K562 (cell line): ENCODE data around the gene PADI4.

Source experiments
- BDP1 ChIP-seq: IDR thresholded peaks from 3 replicates; pipeline ENCODE4 v1.6.1; 2011; ENCODE audit not compliant: insufficient read length, insufficient read depth
- ESRRB ChIP-seq: fragments of 250-450 bp; sonication (Bioruptor Pico); IDR thresholded peaks from 2 replicates; pipeline ENCODE4 v1.5.0; 2020; ENCODE audit warnings: mild to moderate bottlenecking, moderate library complexity, borderline replicate concordance
- KLF16 ChIP-seq: IDR thresholded peaks from 2 replicates; pipeline ENCODE4 v1.6.1; 2016; ENCODE audit warnings: antibody characterized with exemption
- MLLT1 ChIP-seq, 2 experiments: fragments of 450-650 bp; IDR thresholded peaks; 2 replicates each; pipeline ENCODE4 v1.6.1; 2016
- NFIC ChIP-seq: fragments of 450-650 bp; IDR thresholded peaks from 2 replicates; pipeline ENCODE4 v1.6.1; 2017; ENCODE audit warnings: mild to moderate bottlenecking, inconsistent platforms
- POLR2A ChIP-seq: fragments of 450-650 bp; conservative IDR thresholded peaks from 2 replicates; pipeline ENCODE4 v1.6.1; 2016
- SIN3A ChIP-seq, 2 experiments: fragments of 150-350 bp in 1 of 2; IDR thresholded peaks; 2 replicates each; pipeline ENCODE4 v1.6.1; 2011 to 2016; ENCODE audit warnings: borderline replicate concordance in 2 of 2, low read depth in 2 of 2, low read length in 2 of 2, mild to moderate bottlenecking in 2 of 2, moderate library complexity in 2 of 2; ENCODE audit not compliant: control insufficient read depth in 1 of 2
- TRIM28 ChIP-seq: fragments of 450-650 bp; IDR thresholded peaks from 2 replicates; pipeline ENCODE4 v1.6.1; 2017
- TSHZ1 ChIP-seq: fragments of 250-450 bp; sonication (Bioruptor Pico); IDR thresholded peaks from 2 replicates; pipeline ENCODE4 v1.4.0; 2020; ENCODE audit warnings: mild to moderate bottlenecking, moderate library complexity

GRCh38 chr1:17308593-17308992 is 596 bp downstream of the PADI4 start:
- TF ChIP-seq NFIC, result no peak
- TF ChIP-seq KLF16, result no peak
- TF ChIP-seq SIN3A (IDR thresholded peaks at IDR 0.05; ENCODE audit: borderline replicate concordance in 2 of 2, control insufficient read depth in 1 of 2, low read depth in 2 of 2, low read length in 2 of 2), result no peak
- TF ChIP-seq BDP1, result no peak
- no peak for TF ChIP-seq MLLT1 (IDR thresholded peaks at IDR 0.05)
- TF ChIP-seq TRIM28, result no peak
- TF ChIP-seq POLR2A, result no peak
- TF ChIP-seq TSHZ1 (CRISPR knock-in tag), result no peak
- TF ChIP-seq ESRRB (CRISPR knock-in tag), result no peak
